HG03521 (cell line): ENCODE results near the gene HBP1.
"Not testable (repeated sequence)": the region's sequence is repeated elsewhere in the genome, so short reads cannot be mapped to it uniquely, and the experiment has no call there.

Experiments used
- ATAC-seq: cut with Tn5 transposase; IDR thresholded peaks from one replicate; pipeline ENCODE4 v1.9.1; 2021; ENCODE audit warnings: mild to moderate bottlenecking, moderate library complexity; ENCODE audit not compliant: unreplicated experiment

HBP1 gene, protein sequence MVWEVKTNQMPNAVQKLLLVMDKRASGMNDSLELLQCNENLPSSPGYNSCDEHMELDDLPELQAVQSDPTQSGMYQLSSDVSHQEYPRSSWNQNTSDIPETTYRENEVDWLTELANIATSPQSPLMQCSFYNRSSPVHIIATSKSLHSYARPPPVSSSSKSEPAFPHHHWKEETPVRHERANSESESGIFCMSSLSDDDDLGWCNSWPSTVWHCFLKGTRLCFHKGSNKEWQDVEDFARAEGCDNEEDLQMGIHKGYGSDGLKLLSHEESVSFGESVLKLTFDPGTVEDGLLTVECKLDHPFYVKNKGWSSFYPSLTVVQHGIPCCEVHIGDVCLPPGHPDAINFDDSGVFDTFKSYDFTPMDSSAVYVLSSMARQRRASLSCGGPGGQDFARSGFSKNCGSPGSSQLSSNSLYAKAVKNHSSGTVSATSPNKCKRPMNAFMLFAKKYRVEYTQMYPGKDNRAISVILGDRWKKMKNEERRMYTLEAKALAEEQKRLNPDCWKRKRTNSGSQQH

DNA sequence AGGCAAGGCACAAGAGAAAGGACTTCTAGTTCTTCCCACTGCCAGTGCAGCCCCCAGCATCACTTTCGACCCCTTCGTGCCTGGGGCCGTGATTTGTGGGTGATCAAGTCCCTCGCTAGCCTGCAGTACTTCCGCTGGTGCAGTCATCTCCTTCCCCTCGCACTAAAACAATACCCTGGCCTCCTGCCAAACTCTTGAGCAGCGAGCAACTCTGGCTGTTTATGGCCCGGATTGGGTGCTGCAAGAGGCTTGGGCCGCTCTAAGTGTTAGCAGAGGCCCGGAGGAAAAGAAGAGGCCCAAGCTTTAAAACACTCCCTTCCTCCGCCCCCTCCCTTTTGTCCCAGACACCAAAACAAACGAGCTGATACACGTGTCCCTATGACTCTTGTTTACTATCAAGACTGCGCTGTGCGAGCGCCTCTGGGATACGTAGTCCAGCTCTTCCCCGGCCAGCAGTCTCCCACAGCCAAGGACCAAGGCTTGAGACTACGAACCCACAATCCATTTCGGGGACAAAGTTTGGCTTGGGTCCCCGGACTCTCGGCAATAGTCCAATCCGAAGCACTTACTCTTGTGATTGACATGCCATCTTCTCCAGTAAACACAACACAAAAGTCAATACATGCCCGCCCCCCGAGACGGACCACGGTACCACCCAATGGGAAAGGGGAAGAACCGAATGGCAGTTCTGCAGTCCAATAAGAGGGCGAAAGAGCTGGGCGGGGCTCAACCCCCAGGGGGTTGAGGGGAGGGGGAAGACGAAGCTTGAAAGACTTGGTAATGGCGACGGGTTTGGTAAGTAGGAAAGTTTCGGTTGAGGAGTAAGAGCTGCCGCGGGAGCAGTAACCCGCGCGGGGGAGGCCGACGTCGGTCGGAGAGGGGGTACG is at the start of gene HBP1:
TSS of gene HBP1 (plus strand) at position 771 of the 887 bp plus-strand sequence. CDS start 10,891 bp downstream, outside the sequence.
- peak; percentile 85 for ATAC-seq

DNA sequence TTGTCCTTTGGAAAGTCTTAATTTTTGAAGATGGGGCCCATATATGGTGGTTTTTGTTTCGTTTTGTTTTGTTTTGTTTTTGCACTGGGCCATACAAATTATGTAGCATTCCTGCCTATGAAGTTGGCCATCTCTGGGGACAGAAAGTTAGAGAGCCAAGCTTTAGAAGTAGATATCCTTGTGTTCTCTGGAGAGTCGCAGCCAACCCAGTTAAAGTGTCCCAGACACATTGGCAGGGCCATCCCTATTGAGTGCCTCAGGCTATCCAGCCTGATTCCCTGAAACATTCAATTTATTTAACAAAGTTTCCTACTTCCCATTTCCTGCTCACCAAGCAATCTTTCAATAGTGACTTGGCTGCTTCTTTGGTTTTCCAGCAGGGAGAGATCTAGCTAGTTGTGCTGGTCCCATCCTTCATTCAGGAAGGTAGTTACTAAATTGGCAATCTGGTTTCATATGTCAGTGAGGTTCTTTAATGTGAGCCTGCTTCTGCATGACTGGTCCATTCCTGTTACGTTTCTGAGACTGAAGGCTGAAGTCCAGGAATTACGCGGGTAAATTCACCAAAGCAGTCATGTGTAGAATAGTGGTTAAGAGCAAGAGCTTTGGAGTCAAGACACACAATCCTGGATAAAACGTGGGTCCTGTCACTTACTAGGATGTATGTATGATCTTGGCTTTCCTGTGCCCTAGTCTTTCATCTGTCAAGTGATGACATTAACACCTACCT is 49.3 kb upstream of the HBP1 start:
- ATAC-seq = no peak

DNA sequence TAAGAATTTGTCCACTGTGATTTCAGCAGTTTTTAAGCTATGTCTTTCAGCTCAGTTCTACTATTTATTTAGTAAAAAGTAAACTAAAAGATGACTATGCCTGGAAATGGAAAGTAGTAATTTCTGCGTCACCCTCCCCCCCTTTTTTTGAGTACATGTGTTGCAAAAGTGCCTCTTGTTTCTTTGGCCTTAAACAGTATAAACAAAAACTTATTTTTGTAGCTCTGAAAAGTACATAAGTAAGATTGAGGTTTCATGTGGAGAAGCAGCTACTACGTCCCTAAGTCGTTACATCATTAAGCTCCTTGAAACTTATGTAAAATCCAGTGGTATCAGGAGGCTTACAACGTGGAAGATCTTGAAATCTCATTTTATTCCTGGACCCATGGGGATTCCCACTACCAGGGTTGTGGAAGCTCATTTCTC is 46.3 kb upstream of the HBP1 start:
- no peak for ATAC-seq

DNA sequence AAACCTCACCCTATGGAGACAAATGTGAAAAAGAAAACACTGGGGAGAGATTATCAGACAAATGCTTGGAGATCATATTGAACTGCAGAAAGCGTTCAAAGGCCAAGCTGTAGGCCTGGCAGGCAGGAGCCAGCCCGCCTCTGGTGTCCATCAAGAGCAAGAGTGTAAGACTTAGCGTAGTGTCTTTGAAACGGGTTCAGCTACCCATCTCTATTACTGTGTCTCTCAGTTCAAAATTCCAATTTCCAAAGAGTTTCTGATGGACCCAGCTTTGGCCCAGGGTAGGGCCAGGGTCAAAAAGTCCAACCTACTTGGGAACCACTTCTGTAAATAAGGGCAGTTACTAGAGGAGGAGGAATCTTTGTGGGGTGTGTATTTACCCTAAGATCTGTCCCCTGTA is 45.4 kb upstream of the HBP1 start:
- ATAC-seq = no peak

DNA sequence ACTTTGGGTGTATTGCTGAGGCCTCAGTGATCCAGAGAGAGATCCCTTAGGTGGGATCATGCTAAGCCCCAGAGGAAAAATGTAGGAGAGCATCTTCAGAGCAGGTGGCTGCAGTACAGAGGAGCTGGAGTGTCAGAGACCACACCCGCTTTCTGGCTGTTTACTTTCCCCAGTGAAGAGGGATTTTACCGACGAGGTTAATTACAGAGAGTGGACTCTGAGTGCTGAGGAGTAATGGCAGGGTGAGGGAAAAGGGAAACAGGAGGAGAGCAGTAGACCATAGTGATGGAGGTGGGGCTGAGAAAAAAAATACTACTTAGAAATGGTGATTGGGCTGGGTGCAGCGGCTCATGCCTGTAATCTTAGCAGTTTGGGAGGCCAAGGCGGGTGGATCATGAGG is 43.3 kb upstream of the HBP1 start:
- no peak for ATAC-seq

DNA sequence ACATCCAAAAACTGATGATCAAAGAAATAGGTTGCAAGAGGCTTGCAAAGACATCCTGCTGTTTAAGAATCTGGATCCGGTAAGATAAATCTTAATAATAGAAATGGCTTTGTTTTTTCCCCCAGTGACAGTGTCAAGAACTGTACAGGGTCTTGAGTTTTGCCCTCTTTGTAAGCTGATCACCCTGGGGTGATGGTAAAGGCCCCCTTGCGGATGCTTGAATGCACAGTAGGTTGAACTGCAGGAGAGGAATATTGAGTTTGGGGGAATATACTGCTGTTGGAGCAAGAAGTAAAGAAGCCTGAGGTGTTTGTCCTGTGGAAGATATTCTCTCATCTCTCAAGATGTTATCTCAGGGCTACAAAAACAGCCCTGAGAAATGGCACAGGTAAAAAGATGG is 40.6 kb upstream of the HBP1 start:
- ATAC-seq = no peak

DNA sequence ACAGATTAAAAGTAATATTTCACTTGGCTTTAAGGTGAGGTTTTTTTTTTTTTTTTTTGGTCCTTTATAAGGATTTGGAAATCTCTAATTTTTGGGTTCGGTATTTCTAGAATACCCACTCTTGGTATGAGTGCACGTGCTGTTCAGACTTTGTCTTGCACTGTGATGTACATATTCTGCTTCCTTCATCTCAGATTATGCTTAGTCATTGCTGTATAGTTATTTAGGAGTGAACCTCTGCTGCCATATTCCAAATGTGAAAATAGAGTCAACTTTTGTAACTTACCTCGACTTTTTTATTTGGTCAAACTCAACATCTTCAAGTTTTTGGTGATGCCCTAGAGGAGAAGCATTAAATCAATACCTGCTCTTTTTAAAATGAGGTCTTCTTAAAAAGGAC is 40.1 kb upstream of the HBP1 start:
- no peak for ATAC-seq

DNA sequence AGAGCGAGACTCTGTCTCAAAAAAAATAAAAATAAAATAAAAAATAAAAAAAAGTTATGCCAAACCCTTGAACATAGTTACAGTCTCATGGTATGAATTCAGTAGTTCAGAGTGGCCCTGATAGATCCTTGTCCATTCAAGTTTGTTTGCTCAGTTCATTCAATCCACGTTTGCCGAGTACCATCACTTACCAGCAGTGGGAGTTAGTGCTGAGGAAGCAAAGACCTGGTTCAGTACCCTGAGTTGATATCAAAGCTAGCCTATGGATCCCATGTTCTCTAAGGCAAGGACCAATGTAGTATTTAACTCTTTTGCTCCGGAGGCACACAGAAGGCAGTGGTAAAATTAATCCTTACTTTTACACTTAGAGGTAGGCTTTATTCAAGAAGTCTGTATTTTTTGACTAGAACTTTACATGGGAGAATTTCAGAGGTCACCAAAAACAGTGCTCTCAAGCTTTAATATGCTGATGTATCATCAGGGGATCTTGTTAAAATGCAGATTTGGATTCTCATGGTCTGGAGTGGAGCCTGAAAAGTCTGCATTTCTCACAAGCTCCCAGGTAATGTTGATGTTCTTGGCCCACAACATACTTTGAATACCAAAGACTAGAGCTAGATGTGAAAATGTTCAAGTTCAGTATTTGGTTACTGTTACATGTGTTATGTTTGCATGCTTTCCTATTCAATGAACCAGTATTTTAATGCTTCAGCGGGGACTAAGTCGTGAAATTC is 38.1 kb upstream of the HBP1 start:
- ATAC-seq = no peak

DNA sequence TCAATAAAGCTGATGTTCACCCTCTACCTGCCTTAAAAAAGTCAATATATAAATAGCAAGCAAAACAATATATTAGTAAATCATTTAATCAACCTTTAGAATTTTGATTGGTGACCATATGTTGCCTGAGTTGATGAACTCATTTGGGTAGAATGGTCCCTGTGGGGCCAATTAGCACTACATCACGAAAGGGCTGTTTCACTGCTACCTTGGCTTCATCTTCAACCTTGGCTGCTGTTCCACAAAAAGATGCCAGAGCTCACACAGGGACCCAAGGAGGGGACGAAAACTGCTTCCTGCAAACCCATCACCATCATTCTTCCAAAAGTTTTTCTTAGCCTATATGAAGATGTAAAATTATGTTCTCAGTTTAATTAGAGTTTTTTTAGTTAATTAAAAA is 35.4 kb upstream of the HBP1 start:
- ATAC-seq = no peak

DNA sequence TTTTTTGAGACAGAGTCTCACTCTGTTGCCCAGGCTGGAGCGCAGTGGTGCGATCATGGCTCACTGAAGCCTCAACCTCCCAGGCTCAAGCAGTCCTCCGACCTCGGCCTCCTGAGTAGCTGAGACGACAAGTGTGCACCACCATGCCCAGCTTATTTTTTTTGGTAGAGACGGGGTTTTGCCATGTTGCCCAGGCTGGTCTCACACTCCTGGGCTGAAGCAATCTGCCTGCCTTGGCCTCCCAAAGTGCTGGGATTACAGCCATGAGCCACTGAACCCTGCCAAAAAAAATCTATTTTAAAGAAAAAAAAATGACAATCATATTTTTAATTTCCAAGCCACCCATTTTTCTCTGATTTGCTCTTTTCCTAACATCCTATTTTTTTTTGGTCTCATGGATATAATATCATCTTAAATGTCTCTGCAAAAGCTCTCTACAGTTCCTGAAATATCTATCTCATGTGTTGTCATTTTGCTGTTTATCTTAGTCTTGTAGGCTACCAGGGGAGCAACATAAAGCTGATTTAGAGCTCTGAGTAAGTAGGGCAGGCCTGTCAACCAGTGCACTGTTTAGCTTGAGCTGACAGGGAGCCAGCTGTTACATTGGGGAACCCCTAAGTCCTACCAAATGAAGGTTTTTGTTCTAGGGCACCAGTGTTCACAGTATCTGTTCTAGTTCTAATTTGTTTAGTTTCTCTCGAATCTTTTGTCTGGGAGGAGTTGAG is 29.9 kb upstream of the HBP1 start:
- no peak for ATAC-seq

DNA sequence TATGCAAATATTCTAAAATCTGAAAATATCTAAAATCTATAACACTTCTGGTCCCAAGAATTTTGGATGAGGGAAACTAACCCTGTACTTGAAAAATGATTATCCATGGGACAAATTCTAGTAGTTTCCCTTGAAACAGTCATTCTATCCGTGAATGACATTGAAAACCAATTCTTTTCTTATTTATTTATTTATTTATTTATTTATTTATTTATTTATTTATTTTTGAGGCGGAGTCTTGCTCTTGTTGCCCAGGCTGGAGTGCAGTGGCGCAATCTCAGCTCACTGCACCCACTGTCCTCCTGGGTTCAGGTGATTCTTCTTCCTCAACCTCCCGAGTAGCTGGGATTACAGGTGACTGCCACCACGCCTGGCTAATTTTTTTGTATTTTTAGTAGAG is 24.9 kb upstream of the HBP1 start:
- ATAC-seq = not testable (repeated sequence)

DNA sequence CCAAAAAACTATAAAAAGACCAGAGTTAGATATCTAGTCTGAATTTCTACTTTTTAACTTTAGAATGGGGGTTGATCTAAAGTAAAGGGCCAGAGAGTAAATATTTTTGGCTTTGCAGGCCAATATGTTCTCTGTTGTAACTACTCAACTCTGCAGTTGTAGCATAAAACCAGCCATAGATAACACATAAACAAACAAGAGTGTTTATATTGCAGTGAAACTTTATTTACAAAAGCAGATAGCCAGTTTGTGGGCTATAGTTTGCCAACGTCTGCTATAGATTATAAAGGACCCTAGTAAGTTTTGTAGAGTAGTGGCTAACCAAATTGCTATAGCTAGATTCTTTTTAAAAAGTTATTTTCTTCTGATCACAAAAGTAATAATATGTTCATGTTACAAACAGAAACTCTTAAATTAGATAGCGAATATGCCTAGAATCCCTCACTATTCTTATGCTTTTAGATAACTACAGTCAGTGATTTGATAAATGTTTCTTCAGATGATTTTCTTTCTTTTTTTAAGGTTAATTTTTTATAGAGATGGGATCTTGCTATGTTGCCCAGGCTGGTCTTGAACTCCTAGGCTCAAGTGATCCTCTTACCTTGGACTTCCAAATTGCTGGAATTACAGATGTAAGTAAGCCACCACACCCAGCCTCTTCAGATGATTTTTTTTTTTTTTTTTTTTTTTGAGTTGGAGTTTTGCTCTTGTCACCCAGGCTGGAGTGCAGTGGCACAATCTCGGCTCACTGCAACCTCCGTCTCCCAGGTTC is 23.6 kb upstream of the HBP1 start:
- no peak for ATAC-seq

DNA sequence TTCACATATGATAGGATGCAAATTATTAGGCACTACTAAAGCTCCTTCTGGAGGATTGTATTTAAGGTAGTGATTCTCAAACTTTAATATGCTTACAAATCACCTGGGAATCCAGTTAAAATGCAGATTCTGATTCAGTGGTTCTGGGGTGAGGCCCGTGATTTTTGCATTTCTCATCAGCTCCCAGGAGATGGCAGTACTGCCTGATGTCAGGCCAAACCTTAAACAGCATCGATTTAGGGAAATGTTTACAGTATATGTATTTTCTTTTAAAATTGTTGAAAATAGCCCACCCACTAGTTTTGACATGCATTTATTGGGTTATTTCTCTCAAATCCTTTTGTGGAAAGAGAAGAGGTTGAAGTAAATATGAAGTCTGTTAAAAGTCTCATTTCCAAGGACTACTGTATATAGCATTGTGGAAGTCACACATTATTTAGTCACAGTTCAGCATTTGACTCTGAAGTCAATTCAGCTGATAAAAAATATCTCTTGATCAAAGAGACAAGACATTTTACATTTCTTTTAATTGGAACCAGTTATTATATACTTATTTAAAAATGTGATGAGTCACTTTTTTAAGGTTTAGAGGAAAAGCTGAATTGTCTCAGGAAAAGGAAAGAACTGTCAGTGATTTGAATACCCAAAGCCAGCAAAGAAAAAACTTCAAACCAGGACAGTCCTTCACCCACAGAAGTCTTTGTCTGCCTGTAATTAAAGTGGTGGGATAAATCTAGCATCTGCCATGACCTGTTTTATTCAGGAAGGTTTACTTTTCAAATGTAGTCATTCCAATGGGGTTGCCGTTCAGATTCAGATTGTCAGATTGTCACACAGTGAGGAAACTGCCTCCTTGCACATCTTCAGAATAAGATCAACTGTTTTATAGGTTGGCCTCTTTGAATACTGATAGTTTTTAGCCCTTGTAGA is 21.1 kb upstream of the HBP1 start:
- ATAC-seq = peak; percentile 69

DNA sequence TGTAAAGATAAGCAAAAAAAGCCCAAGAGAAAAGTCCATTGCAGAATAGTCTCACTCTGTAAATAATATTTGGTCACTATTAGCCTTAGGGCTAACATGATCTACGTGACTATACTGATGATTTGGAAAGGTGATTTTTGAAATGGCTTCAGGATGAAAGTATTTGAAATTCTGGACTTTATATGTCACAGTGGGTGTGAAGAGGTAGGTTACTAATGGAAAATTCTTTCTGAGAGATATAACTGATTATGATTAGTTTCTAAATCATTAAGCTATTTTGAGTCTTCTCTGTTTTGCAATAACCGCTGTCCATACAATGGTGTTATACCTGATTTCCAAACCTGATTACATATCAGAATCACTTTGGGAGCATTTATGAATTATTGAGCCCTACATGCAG is 20.1 kb upstream of the HBP1 start:
- ATAC-seq = no peak

DNA sequence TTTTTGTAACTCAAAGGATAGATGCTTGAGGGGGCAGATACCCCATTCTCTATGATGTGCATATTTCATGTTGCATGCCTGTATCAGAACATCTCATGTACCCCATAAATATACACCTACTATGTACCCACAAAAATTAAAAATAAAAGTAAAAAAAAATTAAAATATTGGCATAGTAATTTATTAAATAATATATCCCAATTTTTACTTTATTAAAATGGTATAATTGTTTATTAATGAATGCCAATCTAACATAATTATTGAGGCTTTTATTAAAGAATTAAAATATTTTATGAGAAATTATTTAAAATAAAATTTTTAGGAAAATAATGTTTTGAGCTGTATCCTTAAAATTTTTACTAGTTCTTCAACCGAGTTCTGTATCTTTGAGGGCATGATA is 18.9 kb upstream of the HBP1 start:
- no peak for ATAC-seq

DNA sequence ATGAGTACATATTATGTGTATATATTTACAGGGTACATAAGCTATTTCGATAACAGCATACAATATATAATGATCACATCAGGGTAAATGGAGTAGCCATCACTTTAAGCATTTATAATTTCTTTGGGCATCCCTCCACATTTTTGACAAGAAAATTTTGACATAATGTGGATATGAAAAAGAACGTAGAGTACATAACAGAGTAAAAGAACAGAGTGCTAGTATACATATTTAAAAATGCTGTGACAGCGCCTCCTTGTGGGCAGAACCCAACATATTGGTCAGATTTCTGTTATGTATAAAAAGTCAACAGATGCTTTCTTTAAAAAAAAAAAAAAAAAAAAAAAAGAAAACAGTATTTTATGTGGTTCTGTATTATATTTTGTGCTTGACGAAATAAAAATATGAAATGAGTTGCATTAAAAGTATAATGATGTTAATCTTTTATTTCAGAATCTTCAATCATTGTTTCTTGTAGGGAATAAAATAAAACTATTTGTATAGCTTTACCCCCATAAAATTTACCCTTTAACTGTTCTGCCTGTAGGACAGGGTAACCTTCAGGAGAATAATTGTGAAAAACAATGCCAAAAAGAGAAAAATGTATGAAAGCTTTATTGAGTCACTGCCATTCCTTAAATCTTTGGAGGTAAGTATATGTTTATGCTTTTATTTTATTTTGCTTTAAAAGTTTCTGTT is 18.3 kb upstream of the HBP1 start:
- no peak for ATAC-seq

DNA sequence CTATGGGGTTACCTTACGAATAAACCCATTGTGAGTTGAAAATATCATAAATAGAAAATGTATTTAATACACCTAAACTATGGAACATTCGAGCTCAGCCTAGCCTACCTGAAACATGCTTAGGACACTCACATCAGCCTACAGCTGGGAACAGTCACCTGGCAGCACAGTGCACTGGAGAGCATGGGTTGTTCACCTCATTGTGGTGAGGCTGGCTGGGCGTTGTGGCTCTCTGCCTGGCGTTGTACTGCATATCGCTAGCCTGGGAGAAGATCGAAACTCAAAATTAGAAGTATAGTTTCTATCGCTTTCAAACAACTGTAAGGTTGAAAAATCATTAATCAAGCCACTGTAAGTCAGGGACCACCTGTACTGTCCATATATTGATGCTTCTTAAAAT is 17.3 kb upstream of the HBP1 start:
- ATAC-seq = no peak
